ENCODE data around the gene WASHC4.
A peak's percentile ranks its signal among the peaks of the same experiment; 100 is the strongest.

WASHC4 gene, protein sequence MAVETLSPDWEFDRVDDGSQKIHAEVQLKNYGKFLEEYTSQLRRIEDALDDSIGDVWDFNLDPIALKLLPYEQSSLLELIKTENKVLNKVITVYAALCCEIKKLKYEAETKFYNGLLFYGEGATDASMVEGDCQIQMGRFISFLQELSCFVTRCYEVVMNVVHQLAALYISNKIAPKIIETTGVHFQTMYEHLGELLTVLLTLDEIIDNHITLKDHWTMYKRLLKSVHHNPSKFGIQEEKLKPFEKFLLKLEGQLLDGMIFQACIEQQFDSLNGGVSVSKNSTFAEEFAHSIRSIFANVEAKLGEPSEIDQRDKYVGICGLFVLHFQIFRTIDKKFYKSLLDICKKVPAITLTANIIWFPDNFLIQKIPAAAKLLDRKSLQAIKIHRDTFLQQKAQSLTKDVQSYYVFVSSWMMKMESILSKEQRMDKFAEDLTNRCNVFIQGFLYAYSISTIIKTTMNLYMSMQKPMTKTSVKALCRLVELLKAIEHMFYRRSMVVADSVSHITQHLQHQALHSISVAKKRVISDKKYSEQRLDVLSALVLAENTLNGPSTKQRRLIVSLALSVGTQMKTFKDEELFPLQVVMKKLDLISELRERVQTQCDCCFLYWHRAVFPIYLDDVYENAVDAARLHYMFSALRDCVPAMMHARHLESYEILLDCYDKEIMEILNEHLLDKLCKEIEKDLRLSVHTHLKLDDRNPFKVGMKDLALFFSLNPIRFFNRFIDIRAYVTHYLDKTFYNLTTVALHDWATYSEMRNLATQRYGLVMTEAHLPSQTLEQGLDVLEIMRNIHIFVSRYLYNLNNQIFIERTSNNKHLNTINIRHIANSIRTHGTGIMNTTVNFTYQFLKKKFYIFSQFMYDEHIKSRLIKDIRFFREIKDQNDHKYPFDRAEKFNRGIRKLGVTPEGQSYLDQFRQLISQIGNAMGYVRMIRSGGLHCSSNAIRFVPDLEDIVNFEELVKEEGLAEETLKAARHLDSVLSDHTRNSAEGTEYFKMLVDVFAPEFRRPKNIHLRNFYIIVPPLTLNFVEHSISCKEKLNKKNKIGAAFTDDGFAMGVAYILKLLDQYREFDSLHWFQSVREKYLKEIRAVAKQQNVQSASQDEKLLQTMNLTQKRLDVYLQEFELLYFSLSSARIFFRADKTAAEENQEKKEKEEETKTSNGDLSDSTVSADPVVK

DNA sequence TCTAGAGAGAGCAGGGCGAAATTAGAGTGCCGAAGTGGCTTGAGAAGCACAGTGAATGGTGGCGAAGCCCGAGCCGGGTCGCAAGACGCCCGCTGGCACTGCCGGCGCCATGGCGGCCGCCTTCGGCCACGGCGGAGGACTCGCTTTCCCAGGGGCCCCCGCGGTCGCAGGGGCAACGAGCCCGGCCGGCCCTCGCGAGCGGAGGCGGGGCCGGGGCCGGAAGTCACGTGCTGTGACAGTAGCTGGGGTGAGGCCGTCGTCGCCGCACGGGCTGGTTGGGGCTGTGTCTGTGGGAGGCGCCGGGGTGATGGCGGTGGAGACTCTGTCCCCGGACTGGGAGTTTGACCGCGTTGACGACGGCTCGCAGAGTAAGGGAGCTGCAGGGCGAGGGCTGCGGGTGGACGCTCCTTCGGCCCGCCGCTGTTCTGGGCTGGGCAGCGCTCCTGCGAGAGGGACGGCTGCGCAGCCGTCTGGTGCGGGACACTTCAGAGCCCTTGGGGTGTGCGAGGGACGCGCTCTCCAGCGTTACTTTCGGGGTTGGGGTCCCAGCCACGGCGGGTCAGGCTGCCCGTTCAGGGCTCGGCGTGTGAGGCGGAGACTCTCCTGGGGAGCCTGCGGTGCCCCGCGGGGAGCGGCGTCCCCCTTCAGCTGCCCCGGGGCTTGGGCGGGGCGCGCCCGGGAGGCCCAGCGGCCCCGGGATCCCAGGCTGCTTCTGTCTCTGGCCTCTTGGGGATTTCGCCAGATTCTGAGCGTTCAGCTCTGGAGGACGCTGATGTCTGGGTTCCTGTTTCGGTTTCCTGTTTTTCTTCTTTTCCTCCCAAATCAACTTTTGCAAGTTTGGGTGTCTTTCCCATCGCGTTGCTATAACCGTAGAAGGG lies at the start of gene WASHC4:
Gene WASHC4, plus strand, starts transcription at position 238 of the 878 bp plus-strand sequence. Its CDS starts 70 bp downstream, at position 308.
- DNase-seq: peak; percentile 96

DNA sequence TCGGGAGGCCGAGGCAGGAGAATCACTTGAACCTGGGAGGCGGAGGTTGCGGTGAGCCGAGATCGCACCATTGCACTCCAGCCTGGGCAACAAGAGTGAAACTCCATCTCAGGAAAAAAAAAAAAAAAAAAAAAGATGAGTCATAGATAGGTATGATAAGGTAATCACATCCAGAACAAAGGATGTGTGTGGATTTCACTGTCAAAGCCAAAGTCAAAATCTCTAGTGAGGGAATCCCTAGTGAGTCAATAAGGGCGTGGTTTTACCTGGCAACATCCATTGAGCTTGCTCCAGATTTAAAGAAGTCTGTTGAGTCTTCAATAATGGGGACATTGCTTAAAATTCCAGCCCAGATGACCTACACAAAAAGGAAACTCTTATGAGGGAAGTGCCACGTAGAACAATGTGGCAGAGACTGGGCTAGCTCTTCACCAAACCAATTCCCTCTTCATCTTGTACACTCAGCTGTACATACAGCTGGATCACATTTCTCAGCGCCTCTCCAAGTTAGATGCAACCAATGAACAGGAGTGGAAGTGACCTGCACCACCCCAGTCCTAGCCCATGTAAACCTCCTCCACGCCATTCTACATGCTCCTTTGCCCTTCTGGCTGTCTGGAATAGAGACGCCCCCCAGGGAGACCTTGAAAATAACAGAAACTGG lies 46.7 kb upstream of the WASHC4 start:
- DNase-seq: no peak

DNA sequence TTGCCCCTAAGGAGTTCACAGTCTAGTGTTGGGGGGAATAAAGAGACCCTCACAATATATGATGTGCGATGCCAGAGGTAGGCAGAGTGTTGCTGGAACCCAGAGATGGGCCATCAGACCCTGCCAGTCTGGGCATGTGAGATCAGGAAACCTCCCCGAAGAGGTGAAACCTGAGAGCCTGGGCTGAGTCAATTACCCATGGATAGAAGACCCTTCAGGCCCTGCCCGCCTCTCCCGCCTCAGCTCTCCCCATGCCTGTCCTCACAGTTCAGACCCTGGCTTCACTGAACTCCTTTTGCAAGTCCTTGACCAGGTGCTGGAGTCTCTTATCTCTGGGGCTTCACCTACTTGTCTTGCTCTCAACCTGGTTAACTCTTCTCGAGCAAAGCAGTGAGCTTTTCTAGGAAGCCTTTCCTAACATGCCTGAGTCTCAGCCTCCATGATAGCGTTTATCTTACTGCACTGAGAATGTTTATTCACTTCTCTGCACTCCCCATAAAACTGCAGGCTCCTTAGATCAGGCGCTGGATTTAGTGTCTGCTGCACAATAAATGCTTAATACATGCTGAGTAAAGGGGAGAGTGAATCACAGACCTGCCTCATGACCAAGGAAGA lies 42.9 kb upstream of the WASHC4 start:
- DNase-seq: no peak

DNA sequence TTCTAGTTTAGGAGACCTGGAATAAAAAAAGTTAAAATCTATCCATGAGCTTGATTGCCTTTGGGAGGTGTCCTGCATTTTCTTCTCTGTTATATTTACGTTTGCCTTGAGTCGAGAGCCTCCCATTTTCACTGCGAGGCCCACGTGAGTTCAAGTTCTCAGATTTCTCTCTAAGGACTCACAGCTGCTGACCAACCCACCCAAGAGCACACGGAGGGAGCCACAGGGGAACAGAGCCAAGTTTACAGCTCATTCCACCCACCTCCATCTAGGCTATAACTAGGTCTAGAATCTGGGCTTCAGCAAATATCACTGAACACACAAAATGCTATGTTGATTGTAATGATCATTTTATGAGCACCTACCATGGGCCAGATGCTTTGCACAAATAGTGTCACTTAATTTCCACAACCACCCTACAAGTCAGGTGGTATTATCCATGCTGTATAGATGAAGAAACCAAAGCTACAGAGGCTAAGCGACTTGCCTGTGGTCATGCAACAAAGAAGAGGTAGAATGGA lies 40.0 kb upstream of the WASHC4 start:
- no peak for DNase-seq

DNA sequence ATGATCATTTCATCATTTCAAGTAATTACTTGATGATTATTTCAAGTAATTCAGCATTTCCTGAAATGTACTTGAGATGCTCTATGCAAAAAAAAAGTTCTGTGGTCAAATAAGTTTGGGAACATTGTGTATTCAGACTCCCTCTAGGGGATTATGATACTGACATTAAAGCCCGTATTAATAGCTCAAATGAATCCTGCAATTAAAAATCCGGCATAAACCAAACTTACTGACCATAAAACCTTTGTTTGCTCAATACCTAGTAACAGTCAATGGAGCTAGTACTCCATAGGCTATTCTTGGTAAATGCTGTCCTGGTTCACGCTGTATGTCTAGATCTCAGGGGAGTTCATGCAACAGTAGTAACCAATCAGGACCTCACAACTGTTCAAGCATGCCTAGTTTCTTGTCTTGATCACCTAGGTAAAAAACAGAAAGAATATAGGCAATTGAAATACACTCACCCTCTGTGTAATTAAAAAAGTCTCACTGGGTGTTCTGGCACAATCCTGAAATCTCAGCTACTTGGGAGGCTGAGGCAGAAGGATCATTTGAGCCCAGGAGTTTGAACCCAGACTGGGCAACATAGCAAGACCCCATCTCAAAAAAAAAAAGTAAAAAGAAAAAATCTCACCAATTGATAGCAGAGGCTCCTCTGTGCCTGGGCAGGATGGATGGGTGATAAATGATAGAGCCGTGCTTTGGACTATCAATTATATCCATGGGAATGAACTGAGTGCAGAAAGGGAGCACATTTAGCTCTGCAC lies 37.4 kb upstream of the WASHC4 start:
- no peak for DNase-seq

DNA sequence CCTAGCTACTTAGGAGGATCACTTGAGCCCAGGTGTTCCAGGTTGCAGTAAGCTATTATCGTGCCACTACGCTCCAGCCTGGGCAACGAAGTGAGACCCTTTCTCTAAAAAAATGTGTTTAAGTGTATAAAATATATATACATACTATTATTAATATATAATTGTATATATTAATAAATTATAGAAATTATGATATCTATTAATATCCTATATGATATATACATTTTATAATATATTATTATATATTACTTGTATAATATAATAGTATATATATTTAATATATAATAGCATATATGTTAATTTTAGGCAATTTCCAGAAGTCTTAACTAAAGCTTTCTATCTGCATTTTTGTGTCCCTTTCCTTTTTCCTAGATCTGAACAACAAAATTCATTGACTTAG lies 35.5 kb upstream of the WASHC4 start:
- DNase-seq: no peak

DNA sequence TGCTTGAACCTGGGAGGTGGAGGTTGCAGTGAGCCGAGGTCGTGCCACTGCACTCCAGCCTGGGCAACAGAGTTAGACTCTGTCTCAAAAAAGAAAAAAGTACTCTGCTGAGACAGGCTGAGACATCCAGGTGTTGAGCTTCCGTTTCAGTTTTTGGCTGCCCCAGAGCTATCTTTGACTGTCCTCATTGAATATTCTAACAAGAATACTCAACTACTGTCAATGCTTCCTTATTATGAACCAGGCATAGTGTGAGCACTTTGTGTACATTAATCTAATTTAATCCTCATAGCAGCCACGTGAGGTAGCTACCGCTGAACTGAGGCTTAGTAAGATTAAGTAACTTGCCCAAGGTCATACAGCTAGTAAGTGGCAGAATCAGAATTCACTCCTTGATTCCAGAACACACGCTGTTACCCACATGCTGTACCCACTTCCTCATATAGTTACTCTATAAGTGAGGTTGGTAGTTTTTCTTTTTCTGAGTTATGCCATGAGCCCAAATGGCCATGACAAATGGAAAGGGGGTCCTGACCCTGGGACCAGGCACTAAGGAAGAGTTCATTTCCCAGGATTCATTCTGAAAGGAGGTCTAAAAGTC lies 34.5 kb upstream of the WASHC4 start:
- DNase-seq: no peak

DNA sequence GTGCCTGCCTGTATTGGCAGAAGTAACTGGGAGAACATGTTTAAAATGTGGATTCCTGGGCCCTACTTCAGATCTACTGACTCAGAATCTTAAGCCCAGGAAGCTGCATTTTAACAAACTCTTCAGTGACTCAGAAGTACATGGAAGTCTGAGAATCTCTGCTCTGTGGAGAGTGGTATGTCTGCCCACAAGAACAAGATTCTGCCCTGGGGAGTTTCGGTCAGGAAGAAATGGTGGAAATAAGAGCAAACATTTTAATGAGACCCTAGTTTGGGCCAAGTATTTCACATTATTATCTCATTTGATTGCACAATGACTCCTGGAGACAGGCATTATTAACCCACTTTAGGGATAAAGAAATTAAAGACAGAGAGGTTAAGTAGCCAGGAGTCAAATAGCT lies 31.4 kb upstream of the WASHC4 start:
- DNase-seq: no peak

DNA sequence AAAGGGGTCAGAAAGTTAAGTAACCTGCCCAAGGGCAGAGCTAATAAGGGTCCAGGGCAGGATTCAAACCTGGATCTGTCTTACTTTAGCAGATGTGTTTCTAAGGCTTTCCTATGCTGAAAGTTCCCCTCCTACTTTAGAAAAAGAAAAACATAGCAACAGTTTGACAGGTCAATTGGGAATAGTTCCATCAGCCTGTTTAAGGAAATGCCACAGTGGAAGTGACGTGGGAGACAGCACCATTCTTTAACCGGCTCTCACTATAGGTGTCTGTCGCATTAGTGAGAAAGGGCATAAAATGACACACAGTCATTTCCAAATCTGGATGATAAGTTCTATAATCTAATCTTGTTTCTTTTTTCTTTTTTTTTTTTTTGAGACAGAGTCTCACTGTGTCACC lies 30.6 kb upstream of the WASHC4 start:
- no peak for DNase-seq

DNA sequence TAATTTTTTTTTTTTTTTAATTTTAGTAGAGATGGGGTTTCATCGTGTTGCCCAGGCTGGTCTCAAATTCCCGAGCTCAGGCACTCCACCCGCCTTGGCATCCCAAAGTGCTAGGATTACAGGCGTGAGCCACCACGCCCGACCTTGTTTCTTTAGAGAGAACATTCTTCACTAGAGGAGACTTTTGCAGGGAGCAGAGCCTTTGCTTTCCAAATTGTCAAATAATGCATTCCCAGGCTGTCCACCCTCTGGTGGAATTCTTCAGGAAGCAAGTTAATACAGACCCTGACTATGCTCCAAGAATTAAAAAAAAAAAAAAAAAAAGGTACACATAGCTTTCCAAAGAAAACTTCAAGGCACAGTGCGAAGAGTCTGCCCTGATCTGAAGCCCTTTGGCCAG lies 30.1 kb upstream of the WASHC4 start:
- no peak for DNase-seq

DNA sequence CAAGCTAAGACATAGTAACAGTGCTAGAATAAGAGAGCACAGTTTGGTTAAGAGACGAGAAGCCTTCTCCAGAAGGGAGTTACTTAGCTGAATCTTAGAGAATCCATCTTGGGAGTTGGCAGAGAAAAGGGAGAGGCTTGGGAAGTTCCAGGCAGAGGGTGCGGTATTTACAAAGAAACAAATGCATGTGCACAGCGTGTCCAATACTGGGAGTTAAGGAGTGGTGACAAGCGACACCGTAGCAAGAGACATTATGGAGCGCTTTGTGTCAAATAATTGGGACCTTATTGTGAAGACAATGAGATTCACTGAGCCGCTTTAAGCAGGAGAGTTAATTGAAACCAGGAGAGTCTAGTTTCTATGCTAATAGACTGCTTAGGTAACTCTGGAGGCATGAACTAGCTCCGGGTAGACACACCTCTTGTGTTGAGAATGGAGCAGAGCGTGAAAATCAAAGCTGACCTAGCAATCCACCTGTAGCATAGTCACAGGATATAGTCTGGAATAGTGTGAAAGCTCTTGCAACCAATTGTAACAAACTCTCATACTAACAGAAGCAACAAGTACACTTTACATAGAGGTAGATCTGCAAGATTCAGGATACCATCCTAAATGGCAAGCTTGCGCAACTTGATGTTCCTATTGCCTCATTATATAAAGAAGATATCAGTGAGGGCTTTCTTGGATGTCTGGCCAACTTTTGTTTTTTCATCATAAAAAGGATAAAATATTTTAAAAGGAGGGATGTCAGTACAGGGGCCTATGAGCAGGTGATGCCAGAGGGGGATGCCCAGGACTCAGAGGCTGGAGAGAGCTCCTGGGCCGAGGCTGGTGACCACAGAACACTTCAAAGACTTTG lies 28.6 kb upstream of the WASHC4 start:
- no peak for DNase-seq

DNA sequence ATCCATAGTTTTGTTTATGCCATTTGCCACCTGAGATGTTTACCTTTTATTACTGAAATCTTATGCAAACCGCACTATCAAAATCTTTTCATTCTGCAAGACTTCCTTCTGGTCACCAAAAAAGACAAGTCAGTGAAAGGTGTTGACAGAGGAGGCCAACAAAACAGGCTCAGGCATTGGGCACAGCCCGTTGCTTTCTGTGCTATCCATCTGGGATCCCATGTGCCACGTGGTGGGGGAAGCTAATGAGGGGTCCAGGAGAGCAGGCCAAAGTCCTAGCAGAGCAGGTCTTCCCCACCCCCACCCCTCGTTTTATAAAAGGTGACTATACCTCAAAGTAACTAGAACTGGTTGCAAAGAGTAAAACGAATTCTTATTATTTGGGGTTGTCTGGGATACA lies 24.5 kb upstream of the WASHC4 start:
- no peak for DNase-seq

DNA sequence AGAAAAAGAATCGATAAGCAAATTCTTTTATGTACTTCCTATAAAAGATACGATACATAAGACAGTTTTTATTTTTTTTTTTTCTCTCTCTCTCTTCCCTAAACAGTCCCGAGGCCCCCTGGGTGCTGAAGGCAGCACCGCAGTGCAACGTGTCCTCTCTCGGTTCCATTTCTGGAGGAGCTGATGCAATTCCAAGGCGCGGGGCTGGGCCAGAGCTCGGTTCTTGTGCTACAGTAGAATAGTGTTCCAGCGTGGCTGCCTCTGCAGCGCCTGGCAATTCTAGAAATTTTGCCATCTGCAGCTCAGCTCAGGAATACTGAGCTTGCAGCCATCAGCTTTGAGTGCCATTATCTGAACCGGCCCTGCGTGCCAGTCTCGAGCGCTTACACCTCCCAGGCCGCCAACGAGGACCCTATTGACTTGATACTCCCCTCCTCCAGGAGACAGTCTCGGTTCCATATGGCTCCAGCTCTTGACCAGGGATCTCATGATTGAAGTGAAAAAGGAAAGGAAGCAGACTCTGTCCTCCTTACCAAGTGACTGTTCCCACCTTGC lies 23.9 kb upstream of the WASHC4 start:
- peak; percentile 23 for DNase-seq

DNA sequence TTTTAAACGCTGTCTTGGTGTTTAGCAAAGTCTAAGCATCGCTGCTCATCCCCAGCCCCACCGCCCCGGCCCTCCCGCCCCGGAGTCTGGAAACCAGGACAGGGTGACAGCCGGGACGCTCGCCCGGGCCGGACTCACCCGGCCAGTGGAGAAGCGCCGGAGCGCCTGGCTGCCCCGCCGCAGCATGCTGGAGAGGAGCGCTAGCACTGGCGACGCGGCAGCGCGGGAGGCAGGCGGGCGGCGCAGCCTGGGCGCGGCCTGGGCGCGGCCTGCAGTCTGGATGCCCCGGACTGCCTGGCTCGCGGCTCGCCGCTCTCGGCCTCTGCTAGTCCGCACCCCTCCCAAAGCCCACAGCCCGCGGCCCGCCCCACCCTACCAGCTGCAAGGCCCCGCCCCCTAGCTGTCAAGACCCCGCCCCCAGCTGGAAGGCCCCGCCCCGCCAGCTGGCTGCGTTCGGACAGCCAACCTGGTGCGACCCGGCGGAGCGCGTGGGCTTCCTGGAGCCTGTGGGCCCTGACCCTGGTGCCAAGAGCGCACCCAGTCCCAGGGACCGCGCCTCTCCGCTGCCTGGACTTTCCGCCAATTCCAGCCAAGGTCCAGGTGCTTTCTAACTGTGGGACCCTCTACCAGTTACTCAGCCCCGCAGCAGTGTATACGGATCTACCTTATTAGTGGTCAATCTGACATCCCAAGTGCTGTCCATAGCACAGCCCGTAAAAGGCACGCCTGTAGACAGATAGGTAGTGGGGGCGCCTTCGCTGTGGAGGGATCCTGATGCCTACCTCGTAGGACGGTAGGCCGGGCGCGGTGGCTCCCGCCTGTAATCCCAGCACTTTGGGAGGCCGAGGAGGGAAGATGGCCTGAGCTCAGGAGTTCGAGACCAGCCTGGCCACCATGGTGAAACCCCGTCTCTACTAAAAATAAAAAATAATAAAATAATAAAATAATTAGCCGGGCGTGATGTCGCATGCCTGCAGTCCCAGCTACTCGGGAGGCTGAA lies 23.0 kb upstream of the WASHC4 start, which contains the start of gene ALDH1L2:
Gene ALDH1L2, minus strand, starts transcription at position 208 of the 1,000 bp plus-strand sequence. Its CDS starts 22 bp downstream, at position 186.
- peak; percentile 73 for DNase-seq

DNA sequence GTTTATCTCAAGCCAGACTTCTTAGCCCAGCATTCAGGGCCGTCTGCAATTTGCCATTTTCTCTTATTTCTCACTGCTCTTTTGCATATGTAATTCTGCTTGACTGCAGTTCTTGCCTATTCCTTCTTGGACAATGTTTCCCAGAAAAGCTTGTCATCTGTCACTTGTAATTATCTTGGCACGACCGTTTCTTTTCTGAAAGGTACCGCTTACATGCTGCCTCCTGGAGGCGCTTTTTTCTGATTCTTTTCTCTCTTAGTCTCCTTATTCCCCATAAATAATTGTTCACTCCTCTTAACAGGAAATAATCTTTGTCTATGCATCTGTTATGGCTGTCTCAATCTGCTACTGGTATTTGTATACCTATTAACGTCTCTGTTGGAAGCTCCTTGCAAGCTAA lies 22.0 kb upstream of the WASHC4 start:
- no peak for DNase-seq

DNA sequence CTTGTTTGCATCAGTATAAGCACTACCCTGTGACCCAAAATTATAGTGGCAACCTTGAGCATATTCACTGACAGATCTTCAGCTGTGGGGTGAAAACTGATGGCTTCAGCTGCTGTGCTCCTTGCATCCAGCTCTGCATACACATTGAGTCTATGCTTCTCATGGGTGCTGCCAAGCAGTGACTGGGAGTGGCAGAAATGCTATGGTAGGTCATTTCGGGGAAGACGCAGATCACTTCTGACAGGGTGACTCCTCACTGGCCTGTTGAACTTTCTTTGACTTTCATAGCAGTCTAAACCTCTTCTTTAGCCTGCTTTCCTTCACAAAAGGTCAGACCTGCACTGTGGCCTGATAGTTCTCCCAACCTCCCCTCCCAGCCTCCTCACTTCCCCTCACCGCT lies 17.7 kb upstream of the WASHC4 start:
- no peak for DNase-seq

DNA sequence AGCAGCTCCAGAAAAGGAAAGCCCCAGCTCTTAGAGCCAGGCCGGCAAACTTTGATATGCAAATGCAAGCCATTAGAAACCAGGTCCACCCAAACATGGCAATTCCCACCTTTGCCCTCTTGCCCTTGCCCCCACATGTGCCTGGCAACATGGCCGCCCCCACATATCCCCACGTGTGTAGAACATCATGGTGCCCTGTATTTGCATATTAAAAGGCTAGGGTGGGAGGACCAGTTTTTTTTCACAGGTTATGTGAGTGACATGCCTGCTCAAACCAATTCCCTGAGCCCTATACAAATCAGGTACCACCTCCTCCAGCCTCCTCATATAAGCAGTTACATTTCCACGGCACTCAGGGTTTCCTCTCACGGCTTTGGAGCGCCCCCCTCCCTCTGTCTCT lies 17.2 kb upstream of the WASHC4 start:
- no peak for DNase-seq

Measured in stimulated activated CD4-positive, alpha-beta T cell treated with anti-CD3 and anti-CD28 coated beads, Interleukin-15, amount 100 ng/mL, for 24 hours (primary cell).